SK-MEL-5 (cell line): ENCODE results near the gene PXYLP1. TPM values are rescaled to one million over a fixed set of nuclear protein-coding genes. Genes with fewer than 3 reads are reported as not detected.

ENCODE experiments used
- DNase-seq: peaks from one replicate; pipeline ENCODE4 v3.0.0-alpha.2; 2016; ENCODE audit warnings: low read depth, low spot score
- in situ Hi-C: cut with HindIII; loops from 2 replicates; pipeline ENCODE4 v1.10.0; 2016; ENCODE audit warnings: low sequenced_read_pairs, high pct_unique_total_duplicates, low pct_unique_long_range_greater_than_20kb
- total RNA-seq: library from RNA; depleted of rRNA; stranded (reverse); fragments of >200 nt; shearing (Covaris generic); gene quantifications from 2 replicates; pipeline ENCODE4 v1.2.3, GENCODE V29; 2014

The PXYLP1 gene
- total RNA-seq, 1 experiment from 2014 or later: 3.0 TPM

DNA sequence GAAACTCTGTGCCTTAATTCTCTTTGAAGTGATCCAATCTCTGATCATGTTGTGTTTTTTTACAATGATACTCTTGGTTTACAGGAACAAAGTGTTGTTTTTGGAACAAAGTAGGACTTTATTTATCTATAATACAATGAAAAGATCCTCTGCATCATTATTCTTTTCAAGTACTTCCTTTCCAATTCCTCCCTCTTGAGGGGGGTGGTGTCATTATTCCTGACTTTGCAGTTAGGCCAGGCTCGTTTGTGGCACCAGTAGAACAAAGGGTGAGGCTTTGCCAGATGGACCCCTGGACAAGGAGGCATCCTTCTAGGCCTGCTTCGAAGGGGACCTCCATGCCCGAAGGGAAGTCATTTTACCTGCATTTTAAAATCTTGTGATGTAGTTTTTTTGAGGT is 95.0 kb downstream of the PXYLP1 start:
- in situ Hi-C loops: no loop called here
- DNase-seq: no peak

GRCh38 chr3:141328286-141329166 is 96.9 kb downstream of the PXYLP1 start:
- DNase-seq: no peak
- in situ Hi-C loops: no loop called here

- in situ Hi-C loops: no loop called here
- DNase-seq: no peak
Observed at GRCh38 chr3:141330235-141330634, 98.6 kb downstream of the PXYLP1 start.

- in situ Hi-C loops: no loop called here
- DNase-seq: no peak
Observed at GRCh38 chr3:141330718-141331376, 99.2 kb downstream of the PXYLP1 start.

DNA sequence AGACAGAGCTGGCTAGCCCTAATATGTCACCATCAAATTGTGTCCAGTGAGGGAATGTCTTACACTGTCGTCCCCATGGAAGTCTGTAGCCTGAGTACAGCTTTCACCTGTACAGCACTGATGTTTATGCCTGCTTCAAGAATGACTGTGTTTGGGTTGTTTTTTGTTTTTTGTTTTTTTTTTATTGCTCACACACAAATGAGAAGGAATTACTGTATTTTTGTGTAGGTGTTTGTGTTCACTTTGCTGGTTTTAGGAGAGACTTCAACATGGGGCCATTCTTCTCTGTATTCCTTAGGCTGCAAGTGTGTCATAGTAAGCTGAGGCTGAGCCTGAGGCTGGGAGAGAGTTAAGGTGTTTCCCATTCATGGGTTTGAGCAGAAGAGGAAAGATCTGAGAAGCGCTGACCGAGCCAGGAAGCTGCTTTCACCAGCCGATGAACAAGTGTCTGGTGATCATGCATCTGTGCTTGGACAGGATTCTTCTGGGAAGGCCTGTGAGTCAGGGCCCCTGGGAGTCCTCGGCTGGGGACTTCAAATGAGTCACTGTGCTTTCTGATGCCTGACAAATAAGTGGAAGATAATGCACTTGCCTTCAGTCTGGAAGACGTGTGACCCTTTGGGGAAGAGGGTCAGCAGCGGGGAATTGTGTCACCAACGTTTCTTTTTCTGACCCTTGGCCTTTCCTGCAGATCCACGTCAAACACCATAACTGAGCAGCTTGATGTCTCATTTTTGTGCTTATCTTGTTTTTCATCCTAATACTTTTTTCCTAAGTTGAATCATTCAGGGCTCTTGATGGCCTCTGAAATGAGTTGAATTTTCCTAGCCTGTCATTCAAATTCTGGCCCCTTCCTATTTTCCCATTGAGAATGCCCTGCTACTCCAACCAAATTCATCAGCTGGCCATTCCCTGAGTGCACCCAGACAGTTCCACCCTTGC is 100.0 kb downstream of the PXYLP1 start:
- in situ Hi-C loops: no loop called here

DNA sequence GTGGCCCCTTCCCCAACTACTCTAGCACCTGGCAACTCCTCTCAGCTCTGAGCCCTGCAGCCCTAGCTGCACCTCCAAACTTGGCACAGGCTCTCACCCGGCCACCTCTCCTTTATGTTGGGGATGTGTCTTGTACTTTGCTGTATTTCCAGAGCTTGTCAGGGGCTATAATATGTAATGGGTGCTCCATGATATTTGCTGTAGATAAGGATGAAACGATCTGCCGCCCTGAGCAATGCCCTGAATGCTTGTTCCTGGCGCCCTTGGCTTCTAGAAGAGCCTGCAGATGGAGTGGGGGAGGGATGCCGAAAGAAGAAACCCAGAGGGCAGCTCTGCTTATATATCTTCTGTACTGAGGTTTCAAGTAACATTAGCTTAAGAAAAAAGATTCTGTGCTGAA is 100.8 kb downstream of the PXYLP1 start:
- DNase-seq: no peak
- in situ Hi-C loops: no loop called here

More for the DNA sequence above, 100.0 kb downstream of the PXYLP1 start:
- peak; percentile 69 for DNase-seq

DNA sequence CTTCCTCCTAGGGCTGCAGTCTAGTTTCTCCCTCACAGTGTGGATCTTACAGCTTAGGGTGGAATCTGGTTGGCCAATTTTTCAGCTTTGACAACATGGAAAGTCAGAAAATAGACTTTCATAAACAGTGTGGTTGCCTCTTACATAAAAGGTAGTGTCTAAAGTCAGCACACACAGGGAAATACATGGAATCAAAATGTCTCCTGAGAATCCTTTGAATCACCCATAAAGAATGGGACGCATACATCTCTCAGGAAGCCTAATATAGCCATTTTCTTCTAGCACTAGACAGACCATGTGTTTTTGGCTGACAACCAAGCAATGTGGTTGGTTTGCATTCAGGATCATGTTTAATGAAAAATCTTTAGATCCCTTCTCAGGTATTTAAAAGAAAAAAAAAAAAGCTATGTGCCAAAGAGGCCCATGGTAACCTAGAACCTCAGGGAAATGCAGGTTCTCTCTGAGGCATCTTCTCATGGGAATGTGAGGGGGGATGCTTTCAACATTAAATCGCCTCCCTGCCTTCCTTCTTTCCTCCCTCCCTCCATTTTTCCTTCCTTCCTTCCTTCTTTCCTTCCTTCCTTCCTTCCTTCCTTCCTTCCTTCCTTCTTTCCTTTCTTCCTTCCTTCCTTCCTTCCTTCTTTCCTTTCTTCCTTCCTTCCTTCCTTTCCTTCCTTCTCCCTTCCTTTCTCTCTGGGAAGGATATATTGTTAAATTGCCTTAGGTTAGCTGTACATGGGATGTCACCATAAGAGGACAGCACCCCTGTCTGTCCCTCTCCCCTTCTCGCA is 102.4 kb downstream of the PXYLP1 start:
- in situ Hi-C loops: no loop called here

DNA sequence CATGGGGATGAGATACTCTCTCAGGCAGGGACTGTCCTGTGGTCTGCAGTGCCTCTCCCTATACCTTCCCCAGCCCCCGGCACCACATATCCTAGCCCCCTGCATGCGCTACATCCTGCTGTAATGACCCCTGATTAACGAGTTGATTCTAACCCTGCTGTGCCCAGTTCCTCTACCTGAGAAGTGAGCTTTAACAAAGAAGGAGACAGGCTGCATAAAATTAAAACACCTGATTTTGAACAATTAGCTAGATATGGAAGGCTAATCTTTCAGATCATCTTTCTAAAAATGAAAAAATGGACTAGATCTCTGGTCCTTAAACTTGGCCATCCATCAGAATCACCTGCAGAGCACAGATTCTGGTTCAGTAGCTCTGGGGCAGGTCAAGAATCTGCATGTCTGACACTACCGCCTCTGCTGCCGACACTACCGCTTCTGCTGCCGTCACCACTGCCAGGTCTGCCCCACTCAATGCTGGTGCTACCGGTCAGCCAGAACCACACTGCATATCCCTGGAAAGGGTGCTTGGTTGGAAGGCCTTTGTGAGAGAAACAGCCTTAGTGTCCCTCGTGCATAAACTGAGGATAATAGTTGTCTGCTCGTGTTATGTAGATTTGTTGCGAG is 103.1 kb downstream of the PXYLP1 start:
- in situ Hi-C loops: no loop called here
- DNase-seq: no peak

More for the DNA sequence above, 102.4 kb downstream of the PXYLP1 start:
- no peak for DNase-seq

DNA sequence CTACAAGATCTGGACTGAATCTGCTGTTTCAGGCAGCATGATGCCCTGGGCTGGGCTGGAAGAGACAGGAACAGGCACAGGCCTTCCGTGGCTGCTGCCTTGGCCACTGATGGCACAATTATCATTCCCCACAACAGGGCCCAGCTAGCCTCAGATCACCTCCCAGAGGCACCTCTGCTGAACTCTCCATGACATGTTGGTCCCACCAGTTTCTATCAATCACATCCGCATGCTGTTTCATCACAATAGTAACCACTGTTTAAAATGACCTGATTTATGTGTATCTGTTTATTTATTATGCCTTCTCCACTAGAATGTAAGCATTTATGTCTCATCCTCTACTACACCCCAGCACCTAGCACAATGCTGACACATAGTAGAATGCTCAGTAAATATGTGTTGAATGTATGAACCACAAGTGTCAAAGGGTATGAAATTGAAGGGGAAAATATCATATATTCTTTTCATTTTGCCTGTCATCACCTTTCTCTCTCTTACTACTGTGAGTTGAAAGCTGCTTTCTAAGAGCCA is 104.0 kb downstream of the PXYLP1 start:
- in situ Hi-C loops: no loop called here
- no peak for DNase-seq

GRCh38 chr3:141336672-141337522 is 105.3 kb downstream of the PXYLP1 start:
- in situ Hi-C loops: no loop called here
- peak; percentile 52 for DNase-seq

GRCh38 chr3:141337523-141337854 is 105.9 kb downstream of the PXYLP1 start:
- in situ Hi-C loops: no loop called here
- DNase-seq: no peak

DNA sequence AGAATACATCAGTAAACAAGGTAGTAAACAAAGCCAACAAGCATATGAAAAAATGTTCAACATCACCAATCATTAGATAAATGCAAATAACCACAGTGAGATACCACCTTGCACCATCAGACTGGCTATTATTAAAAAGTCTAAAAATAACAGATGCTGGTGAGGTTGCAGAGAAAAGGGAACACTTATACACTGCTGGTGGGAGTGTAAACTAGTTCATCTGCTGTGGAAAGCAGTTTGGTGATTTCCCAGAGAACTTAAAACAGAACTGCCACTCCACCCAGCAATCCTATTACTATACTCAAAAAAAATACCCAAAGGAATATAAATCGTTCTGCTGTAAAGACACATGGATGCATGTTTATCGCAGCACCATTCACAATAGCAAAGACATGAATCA is 106.4 kb downstream of the PXYLP1 start:
- DNase-seq: no peak
- in situ Hi-C loops: no loop called here

GRCh38 chr3:141338881-141339280 is 107.3 kb downstream of the PXYLP1 start:
- in situ Hi-C loops: no loop called here
- DNase-seq: no peak

DNA sequence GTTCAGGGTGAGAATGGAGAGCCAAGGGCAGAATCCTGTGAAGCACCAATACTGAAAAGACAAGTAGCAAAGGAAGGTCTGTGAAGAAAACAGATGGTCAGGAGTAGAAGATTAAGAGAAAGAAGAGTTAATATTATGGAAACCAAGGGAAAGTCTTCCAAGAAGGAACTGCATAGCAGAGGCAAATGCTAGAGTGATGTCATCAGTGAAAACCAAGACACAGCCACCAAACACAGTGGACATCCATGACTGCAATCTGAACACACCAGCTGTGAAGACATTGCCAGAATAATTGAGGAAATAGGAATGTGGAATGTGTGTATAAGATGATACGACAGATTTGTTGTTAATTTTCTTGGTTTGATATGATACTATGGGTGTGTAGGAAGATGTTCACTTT is 109.9 kb downstream of the PXYLP1 start:
- DNase-seq: no peak
- in situ Hi-C loops: no loop called here

GRCh38 chr3:141342386-141342785 is 110.8 kb downstream of the PXYLP1 start:
- in situ Hi-C loops: no loop called here

GRCh38 chr3:141343077-141343476 is 111.5 kb downstream of the PXYLP1 start:
- in situ Hi-C loops: no loop called here
- no peak for DNase-seq

More at GRCh38 chr3:141342386-141342785, 110.8 kb downstream of the PXYLP1 start:
- no peak for DNase-seq
